A549 (cell line): ENCODE data around the gene ADAMTSL3.

Experiments
- CEBPB ChIP-seq, 2 experiments: fragments of >200 bp in 1 of 2; sonication (Bioruptor Twin) in 1 of 2; formaldehyde crosslinking in 1 of 2; IDR thresholded peaks; 2 replicates each; pipeline ENCODE4 v1.6.1; 2012 to 2016
- JUN ChIP-seq, 2 experiments: fragments of >200 bp; sonication (Bioruptor Twin); formaldehyde crosslinking; IDR thresholded peaks; 2 replicates in 1 of 2; 3 replicates in 1 of 2; pipeline ENCODE4 v1.6.1; 2016 to 2017
- JUNB ChIP-seq: fragments of >200 bp; sonication (Bioruptor Twin); formaldehyde crosslinking; IDR thresholded peaks from 2 replicates; pipeline ENCODE4 v1.6.1; 2016
- NR3C1 ChIP-seq: fragments of >200 bp; sonication (Bioruptor Twin); formaldehyde crosslinking; IDR thresholded peaks from 3 replicates; pipeline ENCODE4 v1.6.1; 2017
- POLR2A ChIP-seq: IDR thresholded peaks from 2 replicates; pipeline ENCODE4 v1.6.1; 2012; ENCODE audit warnings: mild to moderate bottlenecking, low read length
- RAD21 ChIP-seq, 2 experiments: fragments of >200 bp in 1 of 2; sonication (Bioruptor Twin) in 1 of 2; formaldehyde crosslinking in 1 of 2; IDR thresholded peaks in 1 of 2; conservative IDR thresholded peaks in 1 of 2; 2 replicates in 1 of 2; 3 replicates in 1 of 2; pipeline ENCODE4 v1.6.1; 2012 to 2018; ENCODE audit warnings: inconsistent platforms in 1 of 2
- TF ChIP-seq, protein P1 (sequence below): fragments of >200 bp; sonication (Bioruptor Twin); formaldehyde crosslinking; IDR thresholded peaks from 3 replicates; pipeline ENCODE4 v1.6.1; 2016
- TF ChIP-seq, protein P2 (sequence below): fragments of >200 bp; sonication (Bioruptor Twin); formaldehyde crosslinking; IDR thresholded peaks from 3 replicates; pipeline ENCODE4 v1.5.1; 2016

DNA sequence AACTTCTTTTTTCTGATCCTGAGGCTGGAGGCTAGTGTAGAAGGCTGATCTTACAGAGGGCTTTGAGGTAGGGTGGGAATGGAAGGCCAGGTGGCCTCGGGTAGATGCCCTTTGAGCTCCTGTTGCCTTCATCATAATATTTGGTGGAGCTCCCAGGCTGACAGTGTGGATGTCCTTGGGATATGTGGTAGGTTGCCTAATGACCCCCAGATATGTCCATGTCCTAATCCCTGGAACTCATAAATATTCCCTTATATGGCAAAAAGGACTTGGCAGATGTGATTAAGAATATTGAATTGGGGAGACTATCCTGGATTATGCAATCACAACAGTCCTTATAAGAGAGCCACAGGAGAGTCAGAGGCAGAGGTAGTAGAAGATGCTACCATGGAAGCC is 5.5 kb downstream of the ADAMTSL3 start:
- TF ChIP-seq, protein P1, sequence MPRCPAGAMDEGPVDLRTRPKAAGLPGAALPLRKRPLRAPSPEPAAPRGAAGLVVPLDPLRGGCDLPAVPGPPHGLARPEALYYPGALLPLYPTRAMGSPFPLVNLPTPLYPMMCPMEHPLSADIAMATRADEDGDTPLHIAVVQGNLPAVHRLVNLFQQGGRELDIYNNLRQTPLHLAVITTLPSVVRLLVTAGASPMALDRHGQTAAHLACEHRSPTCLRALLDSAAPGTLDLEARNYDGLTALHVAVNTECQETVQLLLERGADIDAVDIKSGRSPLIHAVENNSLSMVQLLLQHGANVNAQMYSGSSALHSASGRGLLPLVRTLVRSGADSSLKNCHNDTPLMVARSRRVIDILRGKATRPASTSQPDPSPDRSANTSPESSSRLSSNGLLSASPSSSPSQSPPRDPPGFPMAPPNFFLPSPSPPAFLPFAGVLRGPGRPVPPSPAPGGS: no peak
- TF ChIP-seq, protein P2, sequence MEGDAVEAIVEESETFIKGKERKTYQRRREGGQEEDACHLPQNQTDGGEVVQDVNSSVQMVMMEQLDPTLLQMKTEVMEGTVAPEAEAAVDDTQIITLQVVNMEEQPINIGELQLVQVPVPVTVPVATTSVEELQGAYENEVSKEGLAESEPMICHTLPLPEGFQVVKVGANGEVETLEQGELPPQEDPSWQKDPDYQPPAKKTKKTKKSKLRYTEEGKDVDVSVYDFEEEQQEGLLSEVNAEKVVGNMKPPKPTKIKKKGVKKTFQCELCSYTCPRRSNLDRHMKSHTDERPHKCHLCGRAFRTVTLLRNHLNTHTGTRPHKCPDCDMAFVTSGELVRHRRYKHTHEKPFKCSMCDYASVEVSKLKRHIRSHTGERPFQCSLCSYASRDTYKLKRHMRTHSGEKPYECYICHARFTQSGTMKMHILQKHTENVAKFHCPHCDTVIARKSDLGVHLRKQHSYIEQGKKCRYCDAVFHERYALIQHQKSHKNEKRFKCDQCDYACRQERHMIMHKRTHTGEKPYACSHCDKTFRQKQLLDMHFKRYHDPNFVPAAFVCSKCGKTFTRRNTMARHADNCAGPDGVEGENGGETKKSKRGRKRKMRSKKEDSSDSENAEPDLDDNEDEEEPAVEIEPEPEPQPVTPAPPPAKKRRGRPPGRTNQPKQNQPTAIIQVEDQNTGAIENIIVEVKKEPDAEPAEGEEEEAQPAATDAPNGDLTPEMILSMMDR: no peak
- no peak for TF ChIP-seq CEBPB (IDR thresholded peaks at IDR 0.05)
- no peak for TF ChIP-seq JUNB
- no peak for TF ChIP-seq POLR2A
- no peak for TF ChIP-seq RAD21 (conservative IDR thresholded peaks at IDR 0.05 in 1 of 2, IDR thresholded peaks at IDR 0.05 in 1 of 2)
- TF ChIP-seq JUN (IDR thresholded peaks at IDR 0.05): no peak
- TF ChIP-seq NR3C1: no peak
